B cell (primary cell): ENCODE data around the gene PCDHGA8. TPM values are rescaled to one million over a fixed set of nuclear protein-coding genes. Genes with fewer than 3 reads are reported as not detected.

Experiments
- ATAC-seq: fragments of 200-7000 bp; cut with Tn5 transposase; one replicate; pipeline ENCODE4 v1.10.0; 2021; ENCODE audit warnings: low read depth, mild to moderate bottlenecking, moderate number of reproducible peaks, moderate library complexity
- CTCF ChIA-PET: fragments of 350-600 bp; sonication (Branson Sonifier 250); formaldehyde crosslinking; loops from one replicate; lab custom pipeline; 2021; ENCODE audit warnings: antibody characterized with exemption, inconsistent platforms; lab: Charles Lee
- POLR2A ChIA-PET: fragments of 350-600 bp; sonication (Branson Sonifier 250); formaldehyde crosslinking; loops from one replicate; lab custom pipeline; 2021; ENCODE audit warnings: antibody characterized with exemption; lab: Charles Lee
- DNase-seq: peaks from one replicate; pipeline ENCODE4 v3.0.0; 2013
- H2AFZ ChIP-seq: 2 replicates; pipeline ENCODE4 v1.6.1; 2012; ENCODE audit warnings: mild to moderate bottlenecking, low read depth, low read length; ENCODE audit not compliant: insufficient read depth, poor library complexity, severe bottlenecking
- H3K27ac ChIP-seq, 2 donors: 1 replicate in 1 of 2; 2 replicates in 1 of 2; pipeline ENCODE4 v1.5.1; 2012 to 2013; ENCODE audit warnings: low read length in 2 of 2, mild to moderate bottlenecking in 2 of 2, moderate library complexity in 1 of 2
- H3K27me3 ChIP-seq, 4 experiments: fragments of 200-600 bp in 1 of 4; sonication (generic) in 1 of 4; replicated peaks in 1 of 4; 1 replicate in 2 of 4; 2 replicates in 2 of 4; pipeline versions ENCODE4 v1.6.1 to v1.7.0; 2013 to 2016; ENCODE audit warnings: low read length in 3 of 4, mild to moderate bottlenecking in 2 of 4, mixed read lengths in 1 of 4, moderate library complexity in 1 of 4; ENCODE audit not compliant: insufficient read depth in 4 of 4, control insufficient read depth in 3 of 4; ENCODE audit errors: control extremely low read depth in 1 of 4
- H3K36me3 ChIP-seq, 2 experiments: replicated peaks in 1 of 2; 1 replicate in 1 of 2; 2 replicates in 1 of 2; pipeline versions ENCODE4 v1.6.1 to v1.7.1; 2013; ENCODE audit warnings: low read length in 1 of 2; ENCODE audit not compliant: insufficient read depth in 2 of 2, control insufficient read depth in 1 of 2; ENCODE audit errors: control extremely low read depth in 1 of 2, extremely low read depth in 1 of 2
- H3K4me1 ChIP-seq, 2 donors: fragments of 200-600 bp in 1 of 2; sonication (generic) in 1 of 2; 1 replicate in 1 of 2; 2 replicates in 1 of 2; pipeline versions ENCODE4 v1.5.1 to v1.6.1; 2013 to 2017; ENCODE audit warnings: low read length in 2 of 2; ENCODE audit not compliant: control insufficient read depth in 2 of 2, insufficient read depth in 2 of 2
- H3K4me2 ChIP-seq: replicated peaks from 2 replicates; pipeline ENCODE3; 2012; ENCODE audit warnings: mild to moderate bottlenecking, low read depth, low read length; ENCODE audit not compliant: poor library complexity, severe bottlenecking
- H3K4me3 ChIP-seq, 5 experiments: fragments of 200-600 bp in 1 of 5; sonication (generic) in 1 of 5; 1 replicate in 3 of 5; 2 replicates in 2 of 5; pipeline versions ENCODE4 v1.5.1 to v1.7.0; 2011 to 2016; ENCODE audit warnings: low read length in 4 of 5, mild to moderate bottlenecking in 4 of 5, low read depth in 2 of 5, control low read depth in 1 of 5, moderate library complexity in 1 of 5; ENCODE audit not compliant: insufficient read depth in 1 of 5; ENCODE audit errors: control extremely low read depth in 1 of 5, extremely low read depth in 1 of 5
- H3K79me2 ChIP-seq: fragments of 200-600 bp; sonication (generic); one replicate; pipeline ENCODE4 v1.6.0; 2016; ENCODE audit warnings: low read length; ENCODE audit not compliant: control insufficient read depth, insufficient read depth
- H3K9ac ChIP-seq: fragments of 200-600 bp; sonication (generic); 2 replicates; pipeline ENCODE4 v1.6.1; 2017; ENCODE audit warnings: mild to moderate bottlenecking, low read length, moderate library complexity
- H3K9me3 ChIP-seq, 3 donors: one replicate each; pipeline versions ENCODE4 v1.6.1 to v1.7.1; 2013; ENCODE audit warnings: low read length in 2 of 3; ENCODE audit not compliant: control insufficient read depth in 2 of 3, insufficient read depth in 1 of 3; ENCODE audit errors: control extremely low read depth in 1 of 3
- H4K20me1 ChIP-seq: 2 replicates; pipeline ENCODE4 v1.6.0; 2012; ENCODE audit warnings: mild to moderate bottlenecking, low read length; ENCODE audit not compliant: insufficient read depth, control insufficient read depth, poor library complexity, severe bottlenecking
- H3K27ac Mint-ChIP-seq: one replicate; pipeline ENCODE4 v1.8.0; 2021; ENCODE audit warnings: mixed read lengths
- H3K27me3 Mint-ChIP-seq: one replicate; pipeline ENCODE4 v1.8.0; 2021; ENCODE audit warnings: mixed read lengths
- H3K4me1 Mint-ChIP-seq: one replicate; pipeline ENCODE4 v1.8.0; 2021; ENCODE audit warnings: mixed read lengths
- H3K4me3 Mint-ChIP-seq: one replicate; pipeline ENCODE4 v1.8.0; 2021; ENCODE audit warnings: mixed read lengths
- H3K9me3 Mint-ChIP-seq: one replicate; pipeline ENCODE4 v1.8.0; 2022; ENCODE audit warnings: mixed read lengths; ENCODE audit not compliant: insufficient read depth
- CTCF ChIP-seq: fragments of 200-600 bp; IDR thresholded peaks from one replicate; pipeline ENCODE4 v1.8.0; 2022; ENCODE audit warnings: antibody characterized with exemption, mild to moderate bottlenecking
- EZH2 ChIP-seq: IDR thresholded peaks from 2 replicates; pipeline ENCODE4 v1.6.1; 2012; ENCODE audit warnings: borderline replicate concordance, low read depth, mild to moderate bottlenecking, moderate library complexity, low read length; ENCODE audit not compliant: insufficient read depth, poor library complexity, severe bottlenecking
- WGBS: methylation state at CpG from one replicate; pipeline ENCODE4 v1.1.5; 2013; ENCODE audit warnings: missing lambda C conversion rate; ENCODE audit not compliant: insufficient coverage; 5-methylcytosine and 5-hydroxymethylcytosine counted together
- intact Hi-C: fragments of 100-400 bp; cut with micrococcal nuclease; formaldehyde crosslinking; loops from one replicate; pipeline ENCODE4 v1.10.0; 2022
- polyA plus RNA-seq: library from polyadenylated mRNA; depleted of rRNA; stranded (reverse); fragments of >200 nt; gene quantifications from 2 replicates; pipeline ENCODE4 v1.2.3, GENCODE V29; 2012
- total RNA-seq, 2 donors: library from RNA; stranded (reverse); fragments of 120-200 nt in 1 of 2; gene quantifications; 1 replicate in 1 of 2; 2 replicates in 1 of 2; pipeline versions ENCODE4 v1.2.3 to v1.2.4, GENCODE V29; 2013 to 2022

PCDHGA8 gene
- total and polyA plus RNA-seq, 2 donors (not counting 1 experiment from before 2014, with no cell fraction given) = 0.21 to 1.2 TPM

- no peak for DNase-seq
- Mint-ChIP-seq H3K27ac (no peak within 1 kb of the TSS), H3K4me1 (peaks cover 3% of the 10 kb centered on the region), H3K27me3 (peaks cover 58% of the 10 kb centered on the region), H3K9me3 (peaks cover 7% of the 10 kb centered on the region), H3K4me3 (peak within 1 kb of the TSS; percentile 81)
- ChIA-PET CTCF (no interaction called here), POLR2A (no interaction called here)
- intact Hi-C loops = no loop called here
- peak within 1 kb of the TSS in 3 of 5 experiments; percentile 1 to 36 (median 24) for H3K4me3 ChIP-seq
- peaks cover 0 to 43% (median 28%) of the 10 kb centered on the region in 4 experiments for H3K27me3 ChIP-seq
- no peak for ATAC-seq
- TF ChIP-seq CTCF (no peak), EZH2 (no peak)
- H3K9me3 ChIP-seq = peaks cover 5 to 37% (median 25%) of the 10 kb centered on the region in 3 donors
- H3K36me3 ChIP-seq = no peaks in the 10 kb centered on the region
- no peak within 1 kb of the TSS for H3K27ac ChIP-seq
- no peaks in the 10 kb centered on the region for H4K20me1 ChIP-seq
- H2AFZ ChIP-seq = no peak within 1 kb of the TSS
- no peaks in the 10 kb centered on the region for H3K79me2 ChIP-seq
- peak within 1 kb of the TSS; percentile 25 for H3K4me2 ChIP-seq
- WGBS = 22% methylated on average over 29 of the region's 37 CpGs
- H3K4me1 ChIP-seq = no peaks in the 10 kb centered on the region
- no peak within 1 kb of the TSS for H3K9ac ChIP-seq
These were observed 9.8 kb upstream of the PCDHGA8 start, which contains the start of gene PCDHGA7 for GRCh38 chr5:141382469-141383294. TSS of gene PCDHGA7 (plus strand) at chr5:141382742. CDS start at chr5:141382900, 158 bp downstream.

GRCh38 chr5:141383345-141383744 lies 9.1 kb upstream of the PCDHGA8 start:
- no peak overlapping the region for H3K27ac ChIP-seq
- H3K27me3 ChIP-seq = peaks cover 0 to 44% (median 30%) of the 10 kb centered on the region in 4 experiments
- H3K27me3 Mint-ChIP-seq = peaks cover 60% of the 10 kb centered on the region
- intact Hi-C loops = no loop called here
- H3K4me3 Mint-ChIP-seq = peak overlapping the region; percentile 81
- ATAC-seq (no peak), DNase-seq (no peak)
- H3K27ac Mint-ChIP-seq = no peak overlapping the region
- H3K4me3 ChIP-seq = no peak overlapping the region
- no peaks in the 10 kb centered on the region for H4K20me1 ChIP-seq
- ChIA-PET CTCF (no interaction called here), POLR2A (no interaction called here)
- H2AFZ ChIP-seq = no peak overlapping the region
- no peak for TF ChIP-seq CTCF
- TF ChIP-seq EZH2 = no peak
- no peak overlapping the region for H3K9ac ChIP-seq
- no peak overlapping the region for H3K4me2 ChIP-seq
- peaks cover 7% of the 10 kb centered on the region for H3K9me3 Mint-ChIP-seq
- no peaks in the 10 kb centered on the region for H3K36me3 ChIP-seq
- H3K4me1 Mint-ChIP-seq = peaks cover 3% of the 10 kb centered on the region
- no peaks in the 10 kb centered on the region for H3K79me2 ChIP-seq
- H3K4me1 ChIP-seq = no peaks in the 10 kb centered on the region
- peaks cover 6 to 35% (median 23%) of the 10 kb centered on the region in 3 donors for H3K9me3 ChIP-seq
- 44% methylated on average over 13 of the region's 21 CpGs for WGBS
